HepG2 (cell line): Measurements from ENCODE around the gene UTP11. TPM values are rescaled to one million over a fixed set of nuclear protein-coding genes. Genes with fewer than 3 reads are reported as not detected.

Source experiments
- AGO2 ChIP-seq: fragments of 200-400 bp; formaldehyde crosslinking; optimal IDR thresholded peaks from 2 replicates; pipeline ENCODE3; 2017; ENCODE audit warnings: mild to moderate bottlenecking, low read depth, low read length, moderate library complexity
- CBFB ChIP-seq: sonication (generic); formaldehyde crosslinking; IDR thresholded peaks from 2 replicates; pipeline ENCODE4 v1.4.0; 2020; ENCODE audit warnings: missing genetic modification reagents
- CHD2 ChIP-seq: IDR thresholded peaks from 2 replicates; pipeline ENCODE4 v1.6.1; 2011; ENCODE audit warnings: low read depth, low read length, improper control_type of control experiment
- GABPB1 ChIP-seq: IDR thresholded peaks from 2 replicates; pipeline ENCODE4 v1.6.1; 2016; ENCODE audit warnings: mild to moderate bottlenecking, missing genetic modification reagents, moderate library complexity, missing compliant biosample characterization
- GTF2F1 ChIP-seq: fragments of 150-350 bp; IDR thresholded peaks from 2 replicates; pipeline ENCODE4 v1.6.1; 2014; ENCODE audit warnings: low read length
- IRX3 ChIP-seq: sonication (generic); formaldehyde crosslinking; IDR thresholded peaks from 2 replicates; pipeline ENCODE4 v1.8.1; 2023; ENCODE audit warnings: mild to moderate bottlenecking, low read depth, missing genetic modification reagents, borderline replicate concordance
- JUN ChIP-seq: sonication (generic); formaldehyde crosslinking; IDR thresholded peaks from 2 replicates; pipeline ENCODE4 v1.4.0; 2020; ENCODE audit warnings: mild to moderate bottlenecking, missing genetic modification reagents
- MTA3 ChIP-seq: sonication (generic); formaldehyde crosslinking; IDR thresholded peaks from 2 replicates; pipeline ENCODE4 v1.4.0; 2020; ENCODE audit warnings: missing genetic modification reagents
- NR2F2 ChIP-seq: IDR thresholded peaks from 2 replicates; pipeline ENCODE4 v1.6.1; 2012; ENCODE audit warnings: low read depth, inconsistent platforms, borderline replicate concordance
- PAX8 ChIP-seq: sonication (generic); formaldehyde crosslinking; IDR thresholded peaks from 2 replicates; pipeline ENCODE4 v1.8.0; 2022; ENCODE audit warnings: mild to moderate bottlenecking, missing genetic modification reagents, borderline replicate concordance
- RARG ChIP-seq: sonication (generic); formaldehyde crosslinking; IDR thresholded peaks from 2 replicates; pipeline ENCODE4 v1.4.0; 2020; ENCODE audit warnings: low read depth, mild to moderate bottlenecking, missing genetic modification reagents
- RCOR2 ChIP-seq: IDR thresholded peaks from 2 replicates; pipeline ENCODE4 v1.6.1; 2016; ENCODE audit warnings: missing biosample characterization, missing genetic modification reagents
- SNRNP70 ChIP-seq: fragments of 200-400 bp; formaldehyde crosslinking; IDR thresholded peaks from 2 replicates; pipeline ENCODE4 v1.6.1; 2017; ENCODE audit warnings: mild to moderate bottlenecking, low read depth, low read length, moderate library complexity
- TSC22D2 ChIP-seq: sonication (generic); formaldehyde crosslinking; IDR thresholded peaks from 2 replicates; pipeline ENCODE4 v1.5.1; 2020; ENCODE audit warnings: missing genetic modification reagents, mild to moderate bottlenecking, borderline replicate concordance
- ZBTB37 ChIP-seq: sonication (generic); formaldehyde crosslinking; IDR thresholded peaks from 2 replicates; pipeline ENCODE4 v1.4.0; 2020; ENCODE audit warnings: mild to moderate bottlenecking, missing genetic modification reagents
- ZFP91 ChIP-seq: sonication (generic); formaldehyde crosslinking; IDR thresholded peaks from 2 replicates; pipeline ENCODE4 v1.9.0; 2022; ENCODE audit warnings: missing genetic modification reagents, mild to moderate bottlenecking, borderline replicate concordance
- ZNF350 ChIP-seq: sonication (generic); formaldehyde crosslinking; IDR thresholded peaks from 2 replicates; pipeline ENCODE4 v1.4.0; 2020; ENCODE audit warnings: mild to moderate bottlenecking, low read depth, missing genetic modification reagents, borderline replicate concordance
- ZNF543 ChIP-seq: sonication (generic); formaldehyde crosslinking; IDR thresholded peaks from 2 replicates; pipeline ENCODE4 v1.4.0; 2020; ENCODE audit warnings: mild to moderate bottlenecking, missing genetic modification reagents
- ZNF678 ChIP-seq: sonication (generic); formaldehyde crosslinking; IDR thresholded peaks from 2 replicates; pipeline ENCODE4 v1.4.0; 2020; ENCODE audit warnings: mild to moderate bottlenecking, missing genetic modification reagents
- ZNF83 ChIP-seq: sonication (generic); formaldehyde crosslinking; IDR thresholded peaks from 2 replicates; pipeline ENCODE4 v1.4.0; 2020; ENCODE audit warnings: missing genetic modification reagents, mild to moderate bottlenecking, borderline replicate concordance
- ZNF891 ChIP-seq: sonication (generic); formaldehyde crosslinking; IDR thresholded peaks from 2 replicates; pipeline ENCODE4 v1.5.0; 2020; ENCODE audit warnings: mild to moderate bottlenecking, missing genetic modification reagents
- polyA plus RNA-seq, 8 experiments: library from polyadenylated mRNA; depleted of rRNA in 3 of 8; stranded (reverse) in 7 of 8; unstranded in 1 of 8; fragments of >200 nt; fragmentation: Illumina TruSeq in 4 of 8; extraction: Trizol in 4 of 8; gene quantifications; 2 replicates each; pipeline versions ENCODE4 v1.2.1 to v1.2.3, GENCODE V29; 2011 to 2016; ENCODE audit warnings: low read depth in 4 of 8, missing spikeins in 1 of 8, mixed read lengths in 1 of 8; ENCODE audit not compliant: insufficient read depth in 1 of 8
- total RNA-seq, 5 experiments: library from RNA; depleted of rRNA; stranded (reverse); fragments of >200 nt; fragmentation: Illumina TruSeq; extraction: Trizol; gene quantifications; 2 replicates each; pipeline ENCODE4 v1.2.3, GENCODE V29; 2016; ENCODE audit warnings: low read depth in 1 of 5
- TF ChIP-seq, protein P1 (sequence below): sonication (generic); formaldehyde crosslinking; IDR thresholded peaks from 2 replicates; pipeline ENCODE4 v1.4.0; 2020; ENCODE audit warnings: mild to moderate bottlenecking, missing genetic modification reagents
- TF ChIP-seq, protein P2 (sequence below): IDR thresholded peaks from 2 replicates; pipeline ENCODE4 v1.6.1; 2016
- TF ChIP-seq, protein P3 (sequence below): sonication (generic); formaldehyde crosslinking; IDR thresholded peaks from 2 replicates; pipeline ENCODE4 v1.4.0; 2020; ENCODE audit warnings: low read depth, mild to moderate bottlenecking, missing genetic modification reagents

Gene UTP11
- total and polyA plus RNA-seq, 2 of the 13 experiments (the other 11 are each of a cell fraction or from before 2014, with no cell fraction given) = 13.5 to 44.8 TPM

DNA sequence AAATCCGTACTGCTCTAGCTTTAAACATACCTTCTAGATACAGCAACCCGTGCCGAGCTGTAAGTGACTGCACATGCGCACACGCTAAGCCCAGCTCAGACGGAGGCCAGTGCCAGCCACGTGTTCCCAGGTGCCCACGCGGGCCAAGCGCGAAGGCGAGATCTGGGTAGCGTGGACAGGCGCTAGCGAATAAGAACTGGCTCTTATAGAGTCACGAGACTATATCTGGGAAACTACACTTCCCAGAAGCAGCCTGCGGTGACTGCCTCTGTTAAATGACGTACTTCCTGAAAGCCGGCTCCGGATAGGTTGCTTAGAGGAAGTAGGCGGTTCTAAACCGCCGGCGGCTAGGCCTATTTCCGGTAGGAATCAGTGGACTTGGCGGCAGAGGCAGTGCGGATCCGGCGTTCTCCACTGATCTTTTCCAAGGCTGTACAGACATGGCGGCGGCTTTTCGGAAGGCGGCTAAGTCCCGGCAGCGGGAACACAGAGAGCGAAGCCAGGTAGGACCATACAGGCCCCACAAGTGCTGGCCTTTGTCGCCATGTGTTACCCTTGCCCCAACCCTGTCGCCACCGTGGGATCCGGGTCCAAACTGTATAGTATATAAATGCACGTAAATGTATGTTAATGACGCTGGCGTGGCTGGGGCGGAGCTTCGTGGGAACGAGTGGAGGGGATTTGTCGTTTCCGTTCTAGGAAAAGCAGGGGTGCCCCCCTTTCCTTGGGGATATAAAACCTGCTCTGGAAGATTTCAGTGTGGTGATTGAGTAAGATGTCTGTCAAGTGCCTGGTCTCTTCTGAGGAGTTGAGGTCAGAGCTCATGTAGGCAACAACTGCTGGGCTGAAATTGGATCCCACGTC, at the start of gene UTP11 (continued):
- TF ChIP-seq MTA3 (no peak), JUN (CRISPR knock-in tag) (0 out of 2 replicates have a peak, but pooled peaks have one; percentile 36), RARG (CRISPR knock-in tag) (no peak), IRX3 (CRISPR knock-in tag) (peak; percentile 98), CBFB (CRISPR knock-in tag) (0 out of 2 replicates have a peak, but pooled peaks have one; percentile 57), TSC22D2 (CRISPR knock-in tag) (no peak), PAX8 (no peak; the same call in 1 of the 2 replicates), CHD2 (no peak), ZNF891 (peak; percentile 96), ZNF678 (CRISPR knock-in tag) (0 out of 2 replicates have a peak, but pooled peaks have one; percentile 16), ZNF543 (peak; percentile 73; the same call in 1 of the 2 replicates), SNRNP70 (no peak), ZNF83 (peak; percentile 98), ZNF350 (CRISPR knock-in tag) (peak; percentile 87), RCOR2 (CRISPR knock-in tag) (peak; percentile 68; the same call in 1 of the 2 replicates), ZBTB37 (CRISPR knock-in tag) (no peak), GTF2F1 (no peak; the same call in 1 of the 2 replicates), NR2F2 (no peak), ZFP91 (peak; percentile 86), GABPB1 (CRISPR knock-in tag) (peak; percentile 97), AGO2 (no peak)
- TF ChIP-seq, protein P1, sequence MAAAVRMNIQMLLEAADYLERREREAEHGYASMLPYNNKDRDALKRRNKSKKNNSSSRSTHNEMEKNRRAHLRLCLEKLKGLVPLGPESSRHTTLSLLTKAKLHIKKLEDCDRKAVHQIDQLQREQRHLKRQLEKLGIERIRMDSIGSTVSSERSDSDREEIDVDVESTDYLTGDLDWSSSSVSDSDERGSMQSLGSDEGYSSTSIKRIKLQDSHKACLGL (CRISPR knock-in tag) = peak; percentile 96
- TF ChIP-seq, protein P2, sequence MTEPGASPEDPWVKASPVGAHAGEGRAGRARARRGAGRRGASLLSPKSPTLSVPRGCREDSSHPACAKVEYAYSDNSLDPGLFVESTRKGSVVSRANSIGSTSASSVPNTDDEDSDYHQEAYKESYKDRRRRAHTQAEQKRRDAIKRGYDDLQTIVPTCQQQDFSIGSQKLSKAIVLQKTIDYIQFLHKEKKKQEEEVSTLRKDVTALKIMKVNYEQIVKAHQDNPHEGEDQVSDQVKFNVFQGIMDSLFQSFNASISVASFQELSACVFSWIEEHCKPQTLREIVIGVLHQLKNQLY (CRISPR knock-in tag) = peak; percentile 83
- TF ChIP-seq, protein P3, sequence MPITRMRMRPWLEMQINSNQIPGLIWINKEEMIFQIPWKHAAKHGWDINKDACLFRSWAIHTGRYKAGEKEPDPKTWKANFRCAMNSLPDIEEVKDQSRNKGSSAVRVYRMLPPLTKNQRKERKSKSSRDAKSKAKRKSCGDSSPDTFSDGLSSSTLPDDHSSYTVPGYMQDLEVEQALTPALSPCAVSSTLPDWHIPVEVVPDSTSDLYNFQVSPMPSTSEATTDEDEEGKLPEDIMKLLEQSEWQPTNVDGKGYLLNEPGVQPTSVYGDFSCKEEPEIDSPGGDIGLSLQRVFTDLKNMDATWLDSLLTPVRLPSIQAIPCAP (CRISPR knock-in tag) = no peak
